ENCODE measurements around the gene LAGE3.
A peak's percentile ranks its signal among the peaks of the same experiment; 100 is the strongest.

LAGE3 gene, protein sequence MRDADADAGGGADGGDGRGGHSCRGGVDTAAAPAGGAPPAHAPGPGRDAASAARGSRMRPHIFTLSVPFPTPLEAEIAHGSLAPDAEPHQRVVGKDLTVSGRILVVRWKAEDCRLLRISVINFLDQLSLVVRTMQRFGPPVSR

DNA sequence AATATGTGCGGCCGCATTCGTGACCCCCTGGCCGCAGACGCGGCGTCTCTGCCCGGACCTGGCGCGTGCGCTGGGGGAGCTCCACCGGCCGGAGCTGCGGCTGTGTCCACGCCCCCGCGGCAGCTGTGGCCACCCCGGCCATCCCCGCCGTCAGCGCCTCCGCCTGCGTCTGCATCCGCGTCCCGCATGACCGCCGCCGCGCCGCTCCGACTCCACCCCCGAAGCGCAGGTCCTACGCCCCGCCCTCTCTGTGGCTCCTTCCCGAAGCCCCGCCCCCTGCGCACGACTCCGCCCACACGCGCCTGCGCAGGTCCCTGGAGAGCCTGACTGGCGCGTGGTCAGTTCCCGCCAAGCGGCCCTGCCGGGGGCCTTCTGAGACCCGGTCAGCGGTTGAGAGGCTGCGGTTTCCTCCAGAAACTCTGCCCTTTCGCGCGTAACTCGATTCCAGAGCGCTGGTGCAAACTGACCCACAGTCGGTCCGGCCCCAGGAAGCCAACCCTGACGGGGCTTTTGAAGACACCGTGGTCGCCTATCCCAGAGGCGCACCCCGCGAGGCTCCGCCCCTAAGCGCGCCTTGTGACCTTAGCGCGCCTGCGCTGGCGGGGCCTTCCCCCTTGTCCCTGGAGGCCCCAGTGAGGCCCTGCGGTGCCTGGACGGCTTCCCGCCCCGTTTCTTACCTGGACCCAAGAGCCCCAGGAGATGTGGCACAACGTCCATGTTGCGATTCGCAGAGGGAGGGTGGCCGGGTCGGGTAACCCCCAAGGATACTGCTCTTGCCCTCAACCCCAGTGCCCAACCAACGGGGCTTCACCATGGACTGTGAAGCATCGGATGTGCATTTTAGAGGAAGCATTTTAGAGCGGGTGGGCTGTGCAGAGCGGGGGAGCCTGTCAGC is at the start of gene LAGE3:
LAGE3 (minus strand) TSS at position 554 of the 895 bp plus-strand sequence; CDS start at position 188, 366 bp downstream.
- DNase-seq (ENCODE audit: low spot score) = peak; percentile 85

DNA sequence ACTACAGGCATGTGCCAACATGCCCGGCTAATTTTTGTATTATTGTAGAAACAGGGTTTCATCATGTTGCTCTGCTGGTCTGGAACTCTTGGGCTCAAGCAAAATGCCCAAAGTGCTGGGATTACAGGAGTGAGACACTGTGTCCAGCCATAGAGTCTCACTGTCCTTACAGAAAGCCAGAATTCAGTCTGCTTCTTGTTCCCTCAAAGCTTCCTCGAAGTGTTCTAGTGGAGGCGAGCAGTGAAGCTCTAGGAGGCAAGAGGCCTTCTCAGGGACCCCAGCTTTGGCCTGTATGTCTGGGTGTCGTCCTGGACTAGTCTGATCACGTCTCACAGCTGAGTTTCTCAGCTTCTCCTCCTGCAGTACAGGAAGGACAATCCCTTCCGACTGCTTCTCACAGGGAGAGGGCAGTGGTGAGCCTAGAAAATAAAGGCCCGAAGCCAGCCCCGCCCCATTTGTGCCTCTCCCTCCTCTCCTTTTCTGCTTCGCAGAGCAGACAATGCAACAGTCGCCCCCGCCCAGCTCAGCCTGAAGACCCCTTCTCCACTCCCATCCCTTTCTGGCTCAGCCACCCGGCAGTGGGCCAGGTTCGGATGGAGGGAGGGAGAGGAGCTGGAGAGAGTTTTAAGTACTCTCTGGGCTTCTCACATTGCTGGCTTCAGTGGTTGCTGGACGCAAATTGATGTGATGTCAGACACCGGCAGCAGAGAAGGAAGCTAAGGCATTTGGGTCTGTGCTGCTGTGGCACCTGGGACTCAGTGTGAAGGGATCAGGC is 48.0 kb upstream of the LAGE3 start:
- DNase-seq (ENCODE audit: low spot score) = peak; percentile 82

DNA sequence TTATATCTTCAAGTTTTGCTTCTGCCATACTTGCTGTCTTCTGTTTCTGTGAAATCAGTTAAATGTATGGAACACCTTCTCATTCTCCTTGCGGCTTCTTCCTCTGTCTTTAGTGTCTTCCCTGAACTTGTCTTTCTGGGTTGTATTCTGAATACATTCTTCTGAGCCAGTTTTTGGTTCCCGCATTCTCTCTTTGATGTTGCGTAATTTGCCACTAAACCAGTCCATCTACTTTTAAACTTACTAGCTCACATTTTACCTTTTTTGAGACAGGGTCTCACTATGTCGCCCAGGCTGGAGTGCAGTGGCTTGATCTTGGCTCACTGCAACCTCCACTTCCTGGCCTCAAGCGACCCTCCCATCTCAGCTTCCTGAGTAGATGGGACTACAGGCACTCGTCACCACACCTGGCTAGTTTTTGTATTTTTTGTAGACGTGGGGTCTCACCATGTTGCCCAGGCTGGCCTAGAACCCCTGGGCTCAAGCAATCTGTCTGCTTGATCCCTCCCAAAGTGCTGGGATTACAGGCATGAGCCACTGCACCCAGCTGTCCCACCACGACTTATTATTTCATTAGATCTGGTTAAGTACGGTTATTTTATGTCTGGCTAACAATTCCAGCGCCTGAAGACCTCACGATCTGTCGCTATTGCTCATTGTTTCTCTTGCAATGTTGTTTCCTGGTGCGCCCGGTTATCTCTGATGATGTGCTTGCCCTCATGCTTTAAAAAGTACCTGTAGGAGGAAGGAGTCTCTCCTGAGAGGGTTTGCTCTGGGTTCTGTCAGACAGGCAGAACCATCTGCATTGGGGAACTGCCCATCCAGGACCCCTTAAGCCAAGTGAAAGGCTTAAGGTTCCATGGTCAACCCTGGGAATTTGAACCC is 46.8 kb upstream of the LAGE3 start:
- no peak for DNase-seq (ENCODE audit: low spot score)

DNA sequence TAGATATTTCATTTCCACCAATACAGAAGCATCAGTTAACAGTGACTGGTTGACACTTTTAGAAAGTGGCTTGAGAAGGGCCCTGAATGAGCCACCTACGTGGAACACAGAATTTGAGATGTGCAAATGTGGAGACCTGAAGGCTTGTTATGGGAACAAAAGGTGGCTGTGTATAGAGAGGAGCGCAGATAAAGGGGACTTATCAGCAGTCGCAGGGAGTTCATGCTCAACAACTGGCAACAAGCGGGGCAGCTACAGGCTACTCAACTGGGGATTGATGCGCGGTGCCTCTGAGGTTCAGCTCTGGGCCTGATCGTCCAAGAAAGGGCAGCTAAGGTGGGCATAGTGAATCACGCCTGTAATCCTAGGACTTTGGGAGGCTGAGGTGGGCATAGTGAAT is 40.3 kb upstream of the LAGE3 start:
- no peak for DNase-seq (ENCODE audit: low spot score)

DNA sequence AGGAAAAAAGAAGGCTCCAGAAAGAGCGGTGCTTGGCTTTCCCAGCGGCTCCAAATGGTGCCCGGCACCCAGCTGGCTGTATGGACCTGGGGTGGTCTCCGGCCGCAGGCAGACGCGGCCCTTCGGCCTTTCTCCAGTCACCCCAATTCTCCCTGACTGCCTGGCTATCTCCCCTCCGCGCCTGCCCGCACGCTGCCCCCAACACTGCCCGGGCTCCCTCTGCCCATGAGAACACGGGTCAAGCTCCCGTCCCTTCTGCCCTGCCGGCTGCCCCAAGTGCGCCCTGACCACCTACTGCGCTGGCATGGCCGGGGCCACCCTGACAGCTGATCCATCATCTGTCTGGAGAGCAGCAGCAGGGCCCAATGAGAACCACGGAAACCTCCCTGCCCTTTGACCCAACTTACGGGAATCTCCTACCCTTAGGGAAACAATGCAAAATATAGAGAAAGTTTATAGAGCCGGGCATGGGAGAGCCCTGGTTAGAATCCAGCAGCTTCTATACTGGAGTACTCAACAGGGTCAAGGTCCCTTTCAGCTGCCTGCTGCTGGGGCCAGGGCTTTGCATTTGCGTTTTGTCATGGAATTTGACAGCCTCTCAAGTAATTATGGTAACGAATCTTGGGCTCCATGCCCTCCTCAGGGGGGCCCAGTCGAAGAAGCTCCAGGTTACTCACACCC is 38.2 kb upstream of the LAGE3 start:
- DNase-seq (ENCODE audit: low spot score) = no peak

DNA sequence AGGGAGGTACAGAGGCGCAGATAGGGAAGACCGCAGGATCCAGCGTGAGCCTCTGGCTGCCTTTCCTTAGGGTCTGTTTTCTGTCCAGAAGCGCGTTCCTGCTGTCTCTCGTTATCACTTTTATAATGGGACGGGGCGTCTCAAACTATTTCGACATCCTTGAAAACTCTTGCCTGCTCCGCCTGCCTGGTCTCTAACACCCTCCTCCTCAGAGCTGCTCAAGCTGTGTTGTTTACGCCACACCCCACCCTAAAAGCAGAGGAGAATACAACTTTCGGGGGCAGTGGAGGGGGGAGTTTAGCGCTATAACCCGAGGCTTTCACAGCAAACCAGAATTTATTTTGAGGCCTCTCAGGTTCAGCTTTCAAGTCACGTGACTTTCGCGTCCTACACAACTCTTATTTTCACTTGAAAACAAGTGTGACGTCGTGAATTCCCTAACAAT is 37.6 kb upstream of the LAGE3 start:
- no peak for DNase-seq (ENCODE audit: low spot score)

DNA sequence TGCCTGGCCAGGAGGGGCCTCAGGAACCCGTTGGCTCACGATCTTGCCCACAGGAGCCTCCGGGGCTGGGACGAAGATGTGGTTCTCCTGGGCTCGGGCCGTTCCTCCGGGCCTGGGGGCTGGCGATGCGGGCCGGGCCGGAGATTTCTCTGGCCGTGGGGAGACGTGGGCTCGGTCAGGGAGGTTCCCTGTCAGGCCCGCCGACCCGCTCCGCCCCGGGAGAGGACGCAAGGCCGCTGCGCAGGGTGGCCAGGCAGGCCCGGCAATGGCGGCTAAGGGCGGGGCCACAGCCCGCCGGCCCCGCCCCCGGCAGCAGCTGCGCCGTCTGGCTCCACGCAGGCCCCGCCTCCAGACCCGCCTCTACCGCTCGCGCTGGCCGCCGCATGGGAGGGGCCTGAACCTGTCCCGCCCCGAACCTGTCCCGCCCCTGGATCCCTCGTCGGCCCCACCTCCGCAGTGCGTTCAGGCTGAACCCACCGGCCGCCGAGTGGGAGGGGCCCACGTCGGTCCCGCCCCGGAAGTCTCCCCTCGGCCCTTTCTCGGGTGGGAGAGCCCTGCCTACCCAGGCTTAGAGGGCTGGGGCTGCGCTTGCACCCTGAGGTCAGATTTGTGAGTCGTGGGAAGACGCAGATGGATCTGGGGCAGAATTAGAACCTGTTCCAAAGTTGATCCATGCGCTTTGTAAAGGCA is 37.0 kb upstream of the LAGE3 start, which contains the start of gene FAM3A:
FAM3A (minus strand) TSS at position 267 of the 690 bp plus-strand sequence. CDS start 460 bp downstream, outside the sequence.
- peak; percentile 85 for DNase-seq (ENCODE audit: low spot score)

DNA sequence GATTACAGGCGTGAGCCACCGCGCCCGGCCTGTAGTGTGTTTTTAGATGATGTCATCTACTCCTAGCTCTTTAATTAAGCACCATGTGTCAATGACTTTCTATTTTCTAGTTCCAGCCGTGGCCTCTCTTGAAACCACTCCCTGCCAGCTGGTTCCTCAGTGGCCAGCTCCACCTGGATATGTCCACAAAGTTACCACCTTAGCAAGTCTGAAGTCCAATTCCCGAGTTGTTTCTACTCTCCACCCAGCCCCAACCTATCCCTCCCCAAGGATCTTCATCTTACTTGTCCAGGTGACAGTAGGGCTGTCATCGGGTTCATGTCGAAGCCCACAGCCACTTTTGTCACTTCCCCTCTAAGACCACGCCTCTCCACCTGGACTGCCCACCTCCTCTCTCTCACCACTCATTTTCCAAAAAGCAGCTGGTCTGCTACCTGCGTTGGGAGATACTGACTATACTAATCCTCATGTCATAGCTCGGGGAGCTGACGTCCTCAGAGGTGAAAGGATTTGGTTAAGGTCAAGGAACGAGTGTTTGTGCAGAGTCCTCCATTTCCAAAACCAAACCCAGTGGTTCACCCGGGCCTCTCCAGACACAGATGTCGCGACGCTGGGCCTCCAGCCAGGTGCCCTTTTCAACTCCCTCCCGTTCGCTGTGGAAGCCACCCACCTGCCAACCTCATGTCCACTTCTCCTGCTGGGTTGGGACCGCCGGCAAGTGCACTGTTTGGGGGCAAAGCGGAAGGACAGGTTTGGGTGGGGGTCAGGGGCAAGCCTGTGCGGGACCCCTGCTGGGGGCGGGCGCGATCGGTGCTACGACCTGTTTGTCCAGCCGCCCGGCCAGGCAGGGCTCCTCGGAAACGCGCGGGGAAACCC is 36.2 kb upstream of the LAGE3 start:
- no peak for DNase-seq (ENCODE audit: low spot score)

DNA sequence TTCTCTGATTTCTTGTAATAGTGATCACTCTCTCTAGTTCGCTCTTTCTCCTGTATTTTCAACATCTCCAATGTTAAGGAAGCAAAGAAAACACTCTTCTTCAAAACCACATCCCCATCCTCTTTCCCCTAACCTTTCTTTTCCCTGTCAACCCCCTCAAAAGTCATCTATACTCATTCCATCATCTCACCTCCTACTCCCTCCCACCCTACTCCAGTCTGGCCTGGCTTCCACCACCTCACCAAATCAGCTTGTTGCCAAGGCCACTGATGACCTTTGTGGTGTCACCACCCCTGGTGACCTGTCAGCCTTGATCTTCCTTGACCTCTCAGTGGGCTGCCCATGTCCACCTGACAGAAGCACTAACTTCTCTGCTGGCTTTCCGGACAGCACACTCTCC is 34.6 kb upstream of the LAGE3 start:
- no peak for DNase-seq (ENCODE audit: low spot score)

DNA sequence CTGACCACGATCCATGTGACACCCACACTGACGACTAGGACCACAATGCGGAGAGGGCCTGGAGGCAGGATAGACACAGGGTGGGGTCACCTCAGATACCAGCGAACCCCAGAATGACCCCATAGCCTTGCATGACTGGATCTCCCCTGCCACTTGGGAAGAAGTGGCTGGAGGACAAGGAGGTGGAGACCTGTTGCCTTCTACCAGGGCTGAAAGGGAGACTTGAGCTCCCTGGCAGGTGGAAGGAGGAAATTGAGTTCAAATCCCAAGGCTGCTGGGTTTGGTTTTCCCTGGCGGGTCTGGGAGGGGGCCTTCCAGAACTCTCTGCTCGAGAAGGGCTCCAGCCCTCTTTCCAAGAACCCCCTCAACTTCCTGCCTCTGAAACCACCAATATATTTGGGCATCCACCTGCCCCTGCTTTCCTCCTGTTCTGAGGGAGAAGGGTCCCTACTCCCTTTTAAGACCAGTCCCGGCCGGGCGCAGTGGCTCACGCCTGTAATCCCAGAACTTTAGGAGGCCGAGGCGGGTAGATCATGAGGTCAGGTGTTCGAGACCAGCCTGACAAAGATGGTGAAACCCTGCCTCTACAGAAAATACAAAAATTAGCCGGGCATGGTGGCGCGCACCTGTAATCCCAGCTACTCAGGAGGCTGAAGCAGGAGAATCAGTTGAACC is 33.9 kb upstream of the LAGE3 start:
- DNase-seq (ENCODE audit: low spot score) = no peak

DNA sequence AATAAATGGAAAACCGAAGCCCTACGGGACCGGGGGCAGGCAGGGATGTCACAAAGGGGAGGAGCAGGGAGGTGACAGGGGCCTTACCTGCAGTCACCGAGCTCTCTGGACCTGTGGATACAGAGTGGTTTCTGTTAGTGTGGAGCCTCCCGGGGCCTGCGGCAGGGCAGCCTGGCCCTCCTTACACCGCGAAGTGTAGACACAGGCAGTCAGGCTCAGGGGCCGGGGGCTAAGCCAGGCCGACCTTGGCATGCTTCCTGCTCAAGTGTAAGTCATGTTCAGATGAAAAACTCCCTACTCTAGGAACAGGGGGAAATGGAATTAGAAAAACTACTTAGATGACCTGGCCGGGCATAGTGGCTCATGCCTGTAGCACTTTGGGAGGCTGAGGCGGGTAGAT is 32.7 kb upstream of the LAGE3 start:
- no peak for DNase-seq (ENCODE audit: low spot score)

DNA sequence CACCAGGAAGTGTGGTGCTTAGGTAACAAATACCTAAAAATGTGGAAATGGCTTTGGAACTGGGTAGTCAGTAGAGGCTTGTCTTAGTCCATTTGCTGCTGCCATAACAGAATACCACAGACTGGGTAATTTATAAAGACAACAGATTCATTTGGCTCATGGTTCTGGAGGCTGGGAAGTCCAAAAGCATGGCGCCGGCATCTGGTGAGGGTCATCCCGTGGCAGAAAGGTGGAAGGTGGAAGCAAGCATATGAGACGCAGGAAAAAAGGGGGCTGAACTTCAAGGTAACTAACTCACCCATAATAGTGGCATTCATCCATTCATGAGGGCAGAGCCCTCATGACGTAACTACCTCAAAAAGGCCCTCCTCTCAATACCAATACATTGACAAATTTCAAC is 30.4 kb upstream of the LAGE3 start:
- DNase-seq (ENCODE audit: low spot score) = no peak

DNA sequence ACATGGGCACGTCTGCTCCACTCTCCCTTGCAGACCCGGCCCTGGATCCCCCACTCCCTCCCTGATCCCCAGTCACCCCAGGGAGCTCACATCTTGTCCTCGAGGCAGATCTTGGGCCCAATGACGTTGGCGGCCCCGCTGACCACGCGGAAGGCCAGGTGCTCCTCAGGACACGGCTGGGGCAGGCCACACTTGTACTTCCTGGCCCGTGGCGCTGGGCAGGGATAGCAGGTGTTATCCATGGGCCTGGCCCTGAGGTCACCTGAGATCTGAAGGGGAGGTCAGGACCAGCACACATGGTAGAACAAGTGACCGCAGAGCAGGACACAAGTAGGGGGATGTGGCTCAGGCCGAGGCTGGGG is 29.3 kb upstream of the LAGE3 start:
- no peak for DNase-seq (ENCODE audit: low spot score)

DNA sequence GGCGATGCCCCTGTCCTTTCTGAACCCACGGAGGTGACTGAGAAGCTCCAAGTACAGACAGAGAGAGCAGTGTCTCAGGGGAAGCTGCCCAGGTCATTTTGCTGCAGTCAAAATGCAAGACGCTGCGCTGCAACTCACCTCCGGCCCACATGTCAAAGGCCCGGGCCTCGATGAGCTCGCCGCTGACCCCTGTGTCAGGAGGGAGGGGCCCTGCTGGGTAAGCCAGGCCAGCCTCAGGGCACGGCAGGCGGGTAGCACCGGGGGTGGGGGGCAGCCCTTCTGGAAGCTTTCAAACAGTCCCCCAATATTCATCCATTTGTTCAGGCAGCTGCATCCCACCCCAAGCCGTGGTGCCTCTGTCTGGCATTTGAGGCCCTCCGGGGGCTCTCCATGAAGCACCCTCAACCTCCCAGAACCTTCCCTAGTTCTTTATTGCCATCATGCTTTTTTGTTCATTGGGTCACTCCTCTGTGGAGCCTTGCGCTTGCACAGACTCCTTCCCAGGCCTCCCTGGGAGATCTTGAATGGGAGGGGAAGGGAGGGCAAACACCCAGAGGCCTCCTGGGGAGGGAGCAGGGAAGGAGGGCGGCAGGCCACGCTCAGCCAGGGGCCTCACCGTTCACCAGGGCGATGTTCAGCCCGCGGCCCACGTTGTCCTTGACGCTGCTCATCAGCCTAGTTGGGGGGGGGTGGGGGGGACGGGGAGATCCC is 28.7 kb upstream of the LAGE3 start:
- DNase-seq (ENCODE audit: low spot score) = no peak

DNA sequence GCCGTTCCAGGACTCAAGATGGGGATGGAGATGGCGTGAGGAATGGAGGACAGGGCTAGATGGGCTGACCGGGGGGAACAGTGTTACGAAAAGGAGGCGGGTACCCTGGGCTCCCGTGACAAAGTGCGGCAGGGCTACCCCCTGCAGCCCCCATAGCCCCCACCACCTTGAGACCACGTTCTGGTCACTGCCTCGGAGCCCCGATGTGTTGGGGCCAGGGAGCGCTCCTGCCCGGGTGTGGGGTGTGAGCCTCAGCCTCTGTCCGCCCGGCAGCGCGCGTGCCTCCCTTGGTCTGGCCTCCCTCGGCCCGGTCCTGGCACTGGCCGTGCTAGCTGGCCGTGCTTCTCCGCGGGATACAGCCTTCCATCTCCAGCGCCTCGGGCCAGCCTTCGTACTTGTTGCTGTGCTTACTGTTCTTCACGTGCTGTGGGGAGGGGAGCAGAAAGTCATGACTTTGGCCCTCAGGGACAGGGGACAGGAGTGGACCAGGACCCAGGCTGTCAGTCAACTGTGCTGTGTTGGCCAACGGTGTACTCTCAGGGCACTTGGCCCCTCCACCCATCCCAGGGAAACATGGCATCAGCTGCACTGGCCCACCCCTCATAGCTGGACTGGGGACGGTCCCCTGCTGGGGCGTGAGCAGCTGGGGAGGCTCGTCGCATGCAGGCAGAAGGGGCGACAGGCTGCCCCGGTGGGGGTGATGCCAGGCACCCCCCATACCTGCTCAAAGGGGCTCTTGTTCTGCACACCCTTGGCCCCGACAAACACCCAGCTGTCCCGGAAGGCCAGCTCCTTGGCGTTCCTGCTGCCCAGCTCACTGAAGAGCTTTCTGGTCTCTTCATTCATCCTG is 27.6 kb upstream of the LAGE3 start:
- no peak for DNase-seq (ENCODE audit: low spot score)

DNA sequence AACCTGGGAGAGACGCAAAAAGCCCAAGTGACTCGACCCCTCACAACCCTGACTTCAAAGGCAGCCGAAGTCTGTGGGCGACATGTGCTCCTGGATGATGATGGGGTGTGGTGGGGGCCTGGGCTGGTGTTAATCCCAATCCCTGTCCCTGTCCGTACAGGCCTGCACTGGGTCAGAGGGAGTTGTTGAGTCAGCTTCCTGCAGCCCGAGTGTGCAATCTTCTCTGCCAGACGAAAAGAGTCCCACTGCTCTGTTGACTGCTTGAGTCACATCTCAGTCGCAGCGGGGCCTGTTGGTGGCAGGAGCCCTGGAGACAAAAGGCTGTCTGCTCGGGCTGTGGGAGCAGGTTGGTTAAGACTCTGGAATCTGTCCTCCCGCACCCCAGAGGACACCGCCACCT is 26.7 kb upstream of the LAGE3 start:
- DNase-seq (ENCODE audit: low spot score) = no peak

DNA sequence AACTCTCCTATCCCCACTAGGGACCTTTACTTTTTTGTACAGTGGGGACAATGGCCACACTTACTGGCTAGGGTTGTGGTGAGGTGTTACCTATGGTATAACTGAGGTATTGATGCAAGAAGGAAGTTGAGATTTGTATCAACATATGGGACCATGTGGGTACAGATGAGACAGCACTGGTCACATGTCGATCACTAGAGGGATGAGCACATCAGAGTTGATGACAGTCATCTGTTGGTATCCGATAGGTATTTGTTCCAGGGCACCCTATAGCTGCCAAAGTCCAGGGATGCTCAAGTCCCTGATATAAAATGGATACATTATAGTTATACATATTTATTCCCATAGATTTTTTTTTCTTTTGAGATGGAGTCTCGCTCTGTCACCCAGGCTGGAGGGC is 23.9 kb upstream of the LAGE3 start:
- DNase-seq (ENCODE audit: low spot score) = no peak
